A549 (cell line): Measurements from ENCODE around the gene TCF12. TPM values are rescaled to one million over a fixed set of nuclear protein-coding genes. Genes with fewer than 3 reads are reported as not detected.

Experiments used
- ATOH8 ChIP-seq: fragments of 250-450 bp; sonication (Bioruptor Pico); IDR thresholded peaks from 2 replicates; pipeline ENCODE4 v1.5.0; 2020; ENCODE audit warnings: low read depth, mild to moderate bottlenecking, moderate library complexity
- BCL3 ChIP-seq: fragments of >200 bp; sonication (Bioruptor Twin); formaldehyde crosslinking; IDR thresholded peaks from 3 replicates; pipeline ENCODE4 v1.6.1; 2016
- BHLHE40 ChIP-seq: IDR thresholded peaks from 2 replicates; pipeline ENCODE4 v1.6.1; 2012; ENCODE audit warnings: low read depth, low read length, inconsistent platforms
- CBX2 ChIP-seq: fragments of 200-600 bp; sonication (generic); IDR thresholded peaks from 2 replicates; pipeline ENCODE4 v1.6.1; 2016; ENCODE audit warnings: low read depth, mild to moderate bottlenecking, borderline replicate concordance
- CEBPB ChIP-seq, 2 experiments: fragments of >200 bp in 1 of 2; sonication (Bioruptor Twin) in 1 of 2; formaldehyde crosslinking in 1 of 2; IDR thresholded peaks; 2 replicates each; pipeline ENCODE4 v1.6.1; 2012 to 2016
- EHMT2 ChIP-seq: fragments of 200-600 bp; sonication (generic); IDR thresholded peaks from 2 replicates; pipeline ENCODE4 v1.6.1; 2016; ENCODE audit warnings: antibody characterized with exemption, low read depth, mild to moderate bottlenecking, moderate library complexity
- ESRRA ChIP-seq: fragments of 150-350 bp; IDR thresholded peaks from 2 replicates; pipeline ENCODE4 v1.6.1; 2014; ENCODE audit warnings: mild to moderate bottlenecking, low read length, borderline replicate concordance
- FOSB ChIP-seq: fragments of 250-450 bp; sonication (Bioruptor Pico); IDR thresholded peaks from 2 replicates; pipeline ENCODE4 v1.5.0; 2020; ENCODE audit warnings: mild to moderate bottlenecking, moderate library complexity
- FOXS1 ChIP-seq: fragments of 250-450 bp; sonication (Bioruptor Pico); IDR thresholded peaks from 2 replicates; pipeline ENCODE4 v1.5.0; 2020; ENCODE audit warnings: mild to moderate bottlenecking, moderate library complexity
- HES2 ChIP-seq: fragments of >200 bp; sonication (Bioruptor Twin); formaldehyde crosslinking; IDR thresholded peaks from 2 replicates; pipeline ENCODE4 v1.6.1; 2016
- HEYL ChIP-seq: fragments of 250-450 bp; sonication (Bioruptor Pico); IDR thresholded peaks from 2 replicates; pipeline ENCODE4 v1.8.0; 2021; ENCODE audit warnings: mild to moderate bottlenecking, moderate library complexity
- HOXB13 ChIP-seq: fragments of 250-450 bp; sonication (Bioruptor Pico); IDR thresholded peaks from 2 replicates; pipeline ENCODE4 v1.5.0; 2020; ENCODE audit warnings: low read depth, mild to moderate bottlenecking, moderate library complexity
- JUN ChIP-seq, 2 experiments: fragments of >200 bp; sonication (Bioruptor Twin); formaldehyde crosslinking; IDR thresholded peaks; 2 replicates in 1 of 2; 3 replicates in 1 of 2; pipeline ENCODE4 v1.6.1; 2016 to 2017
- KDM5A ChIP-seq: fragments of 200-600 bp; sonication (generic); IDR thresholded peaks from 2 replicates; pipeline ENCODE4 v1.6.1; 2016; ENCODE audit warnings: antibody characterized with exemption, mild to moderate bottlenecking
- MAFK ChIP-seq: fragments of 450-650 bp; IDR thresholded peaks from 2 replicates; pipeline ENCODE4 v1.6.1; 2014; ENCODE audit not compliant: partially characterized antibody
- NPAS2 ChIP-seq: fragments of 250-450 bp; sonication (Bioruptor Pico); IDR thresholded peaks from 2 replicates; pipeline ENCODE4 v1.8.0; 2022; ENCODE audit warnings: mild to moderate bottlenecking, moderate library complexity, borderline replicate concordance
- RCOR1 ChIP-seq: fragments of 150-350 bp; IDR thresholded peaks from 2 replicates; pipeline ENCODE4 v1.6.1; 2014; ENCODE audit warnings: antibody characterized with exemption, low read length, low read depth
- RFX5 ChIP-seq: fragments of 450-650 bp; IDR thresholded peaks from 2 replicates; pipeline ENCODE4 v1.7.1; 2014; ENCODE audit warnings: antibody characterized with exemption, mild to moderate bottlenecking, moderate library complexity
- SMC3 ChIP-seq: fragments of >200 bp; sonication (Bioruptor Twin); formaldehyde crosslinking; IDR thresholded peaks from 3 replicates; pipeline ENCODE4 v1.6.1; 2018; ENCODE audit warnings: inconsistent platforms
- TFCP2L1 ChIP-seq: fragments of 250-450 bp; sonication (Bioruptor Pico); IDR thresholded peaks from 2 replicates; pipeline ENCODE4 v1.5.0; 2021; ENCODE audit warnings: mild to moderate bottlenecking
- ZFP36 ChIP-seq: fragments of 450-650 bp; IDR thresholded peaks from 2 replicates; pipeline ENCODE4 v1.6.1; 2014; ENCODE audit warnings: borderline replicate concordance; ENCODE audit not compliant: partially characterized antibody
- ZNF302 ChIP-seq: fragments of 250-450 bp; sonication (Bioruptor Pico); IDR thresholded peaks from 2 replicates; pipeline ENCODE4 v1.9.0; 2021; ENCODE audit warnings: inconsistent platforms, mild to moderate bottlenecking, moderate library complexity
- ZSCAN20 ChIP-seq: fragments of 250-450 bp; sonication (Bioruptor Pico); IDR thresholded peaks from 2 replicates; pipeline ENCODE4 v1.8.0; 2022; ENCODE audit warnings: mild to moderate bottlenecking, moderate library complexity
- polyA plus RNA-seq, 4 experiments: library from polyadenylated mRNA; depleted of rRNA in 3 of 4; stranded (reverse); fragments of >200 nt; fragmentation: RNase III in 1 of 4; extraction: RNeasy Plus Mini Kit Qiagen cat#74134 plus additional on column Dnase treatment in 1 of 4; gene quantifications; 2 replicates in 3 of 4; 3 replicates in 1 of 4; pipeline ENCODE4 v1.2.3, GENCODE V29; 2011 to 2017
- TF ChIP-seq, protein P1 (sequence below): IDR thresholded peaks from 2 replicates; pipeline ENCODE4 v1.6.1; 2012
- TF ChIP-seq, protein P2 (sequence below): fragments of 450-650 bp; IDR thresholded peaks from 2 replicates; pipeline ENCODE4 v1.6.1; 2014; ENCODE audit warnings: antibody characterized with exemption
- TF ChIP-seq, protein P3 (sequence below): fragments of 250-450 bp; sonication (Bioruptor Pico); IDR thresholded peaks from 2 replicates; pipeline ENCODE4 v1.5.0; 2021; ENCODE audit warnings: mild to moderate bottlenecking, moderate library complexity, borderline replicate concordance

TCF12 gene
- polyA plus RNA-seq, 2 of the 4 experiments (the other 2 are of a cell fraction) = 36.3 to 121 TPM

DNA sequence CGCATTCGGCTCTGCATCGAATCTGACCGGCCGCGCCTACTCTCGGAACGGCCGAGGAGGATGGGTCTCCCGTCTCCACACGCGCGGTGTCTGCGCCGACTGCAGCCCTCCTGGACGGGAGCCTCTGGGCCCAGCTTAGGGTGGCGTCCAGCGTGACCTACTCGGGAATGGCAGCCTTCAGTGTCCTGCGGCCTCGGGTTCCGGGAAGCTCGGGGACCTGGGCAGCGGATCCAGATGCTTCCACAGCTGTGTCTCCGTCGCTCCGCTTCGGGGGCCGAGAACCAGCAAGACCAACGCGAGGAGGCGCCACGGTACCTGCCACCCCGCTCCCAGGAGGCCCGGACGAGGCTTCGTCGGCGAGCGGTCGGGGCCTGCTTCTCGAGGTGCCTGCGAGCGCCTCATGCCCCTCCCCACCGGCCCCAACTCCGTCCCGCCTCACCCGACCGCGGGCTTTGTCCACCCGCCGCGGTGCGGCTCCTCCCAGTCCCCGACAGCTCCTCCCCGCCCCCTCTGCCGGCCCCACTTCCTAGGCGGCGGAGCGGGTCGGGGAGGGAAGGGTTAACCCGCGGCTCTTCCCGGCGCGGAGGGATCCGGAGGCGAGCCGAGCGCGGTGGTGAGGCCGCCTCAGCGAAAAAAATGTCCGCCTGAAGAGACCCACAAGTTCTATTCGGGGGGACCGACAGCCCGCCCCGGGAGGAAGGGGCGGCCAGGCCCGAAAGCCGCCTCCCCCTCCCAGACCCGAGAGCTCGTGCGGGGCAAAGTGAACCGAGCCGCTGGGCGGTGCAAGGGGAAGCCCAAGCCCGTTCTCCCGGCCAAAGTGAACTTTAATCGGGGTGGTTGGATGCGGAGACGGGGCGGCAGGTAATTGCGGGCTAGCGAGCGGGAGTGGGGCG is at the start of gene TCF12 (continued):
- TF ChIP-seq BCL3 (peak; percentile 63; the same call in 1 of the 3 replicates), JUN (IDR thresholded peaks at IDR 0.05) (peak; percentile 90 to 92), EHMT2 (no peak), CEBPB (IDR thresholded peaks at IDR 0.05) (peak in 1 of 2 experiments; percentile 41; a peak in 1 of 4 replicates), TFCP2L1 (CRISPR knock-in tag) (0 out of 2 replicates have a peak, but pooled peaks have one; percentile 17), ATOH8 (CRISPR knock-in tag) (no peak), ZSCAN20 (CRISPR knock-in tag) (no peak), KDM5A (no peak), MAFK (no peak), NPAS2 (no peak), BHLHE40 (peak; percentile 21; the same call in 1 of the 2 replicates), FOXS1 (CRISPR knock-in tag) (no peak), RFX5 (no peak), HEYL (CRISPR knock-in tag) (no peak), RCOR1 (no peak), ZNF302 (CRISPR knock-in tag) (no peak), FOSB (CRISPR knock-in tag) (no peak), ESRRA (no peak), CBX2 (no peak), HOXB13 (no peak), SMC3 (peak; percentile 74), HES2 (no peak), ZFP36 (no peak)
- TF ChIP-seq, protein P1, sequence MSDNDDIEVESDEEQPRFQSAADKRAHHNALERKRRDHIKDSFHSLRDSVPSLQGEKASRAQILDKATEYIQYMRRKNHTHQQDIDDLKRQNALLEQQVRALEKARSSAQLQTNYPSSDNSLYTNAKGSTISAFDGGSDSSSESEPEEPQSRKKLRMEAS = peak; percentile 95
- TF ChIP-seq, protein P2, sequence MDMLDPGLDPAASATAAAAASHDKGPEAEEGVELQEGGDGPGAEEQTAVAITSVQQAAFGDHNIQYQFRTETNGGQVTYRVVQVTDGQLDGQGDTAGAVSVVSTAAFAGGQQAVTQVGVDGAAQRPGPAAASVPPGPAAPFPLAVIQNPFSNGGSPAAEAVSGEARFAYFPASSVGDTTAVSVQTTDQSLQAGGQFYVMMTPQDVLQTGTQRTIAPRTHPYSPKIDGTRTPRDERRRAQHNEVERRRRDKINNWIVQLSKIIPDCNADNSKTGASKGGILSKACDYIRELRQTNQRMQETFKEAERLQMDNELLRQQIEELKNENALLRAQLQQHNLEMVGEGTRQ = no peak; the same call in 1 of the 2 replicates
- TF ChIP-seq, protein P3, sequence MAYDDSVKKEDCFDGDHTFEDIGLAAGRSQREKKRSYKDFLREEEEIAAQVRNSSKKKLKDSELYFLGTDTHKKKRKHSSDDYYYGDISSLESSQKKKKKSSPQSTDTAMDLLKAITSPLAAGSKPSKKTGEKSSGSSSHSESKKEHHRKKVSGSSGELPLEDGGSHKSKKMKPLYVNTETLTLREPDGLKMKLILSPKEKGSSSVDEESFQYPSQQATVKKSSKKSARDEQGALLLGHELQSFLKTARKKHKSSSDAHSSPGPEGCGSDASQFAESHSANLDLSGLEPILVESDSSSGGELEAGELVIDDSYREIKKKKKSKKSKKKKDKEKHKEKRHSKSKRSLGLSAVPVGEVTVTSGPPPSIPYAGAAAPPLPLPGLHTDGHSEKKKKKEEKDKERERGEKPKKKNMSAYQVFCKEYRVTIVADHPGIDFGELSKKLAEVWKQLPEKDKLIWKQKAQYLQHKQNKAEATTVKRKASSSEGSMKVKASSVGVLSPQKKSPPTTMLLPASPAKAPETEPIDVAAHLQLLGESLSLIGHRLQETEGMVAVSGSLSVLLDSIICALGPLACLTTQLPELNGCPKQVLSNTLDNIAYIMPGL (CRISPR knock-in tag) = peak; percentile 92
